Esophagus squamous epithelium (tissue), 4 donors: ENCODE data around the gene TIMP3.

Source experiments
- POLR2A ChIP-seq, 4 donors: fragments of 450-650 bp; IDR thresholded peaks; one replicate each; pipeline ENCODE4 v1.6.1; 2017; ENCODE audit warnings: antibody characterized with exemption in 4 of 4, mild to moderate bottlenecking in 4 of 4, moderate library complexity in 3 of 4
- TF ChIP-seq, protein P1 (sequence below), 6 experiments: fragments of 450-650 bp in 4 of 6; fragments of 200-600 bp in 2 of 6; sonication (generic) in 2 of 6; IDR thresholded peaks; one replicate each; pipeline ENCODE4 v1.5.1; 2016 to 2019; ENCODE audit warnings: antibody characterized with exemption in 6 of 6, mild to moderate bottlenecking in 4 of 6, moderate library complexity in 4 of 6

DNA sequence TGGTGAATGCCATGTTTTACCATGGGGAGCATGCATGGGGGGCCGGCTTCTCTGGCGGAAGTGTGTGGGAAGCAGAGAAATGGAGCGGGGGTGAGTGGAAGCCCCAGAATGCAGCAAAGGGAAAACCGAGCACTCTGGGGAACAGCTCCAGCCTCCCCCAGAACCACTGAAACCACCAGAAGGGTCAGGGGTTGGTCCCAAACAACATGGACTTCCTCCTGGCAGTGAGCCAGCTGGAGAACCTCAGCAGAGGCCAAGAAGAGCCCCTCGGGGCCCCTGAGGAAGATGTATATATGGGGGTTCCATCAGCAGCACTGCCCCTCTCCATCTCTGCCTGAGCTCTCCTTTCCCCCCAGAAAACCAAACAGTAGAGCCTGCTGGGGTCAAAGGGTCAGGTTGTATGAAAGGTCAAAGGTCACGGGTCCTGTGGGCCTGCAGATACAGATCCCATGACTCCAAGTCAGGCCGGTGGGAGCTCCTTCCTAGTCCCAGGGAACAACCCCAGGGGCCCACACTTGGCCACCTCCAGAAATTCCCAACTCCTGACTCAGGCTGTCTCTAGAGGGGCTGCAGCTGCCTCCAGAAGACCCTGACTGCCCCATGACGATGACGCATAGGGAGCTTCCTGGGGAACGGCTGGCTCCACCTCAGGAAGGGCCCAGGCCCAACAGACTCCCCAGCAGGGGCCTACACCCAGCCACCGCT is 48.5 kb upstream of the TIMP3 start:
- TF ChIP-seq, protein P1, sequence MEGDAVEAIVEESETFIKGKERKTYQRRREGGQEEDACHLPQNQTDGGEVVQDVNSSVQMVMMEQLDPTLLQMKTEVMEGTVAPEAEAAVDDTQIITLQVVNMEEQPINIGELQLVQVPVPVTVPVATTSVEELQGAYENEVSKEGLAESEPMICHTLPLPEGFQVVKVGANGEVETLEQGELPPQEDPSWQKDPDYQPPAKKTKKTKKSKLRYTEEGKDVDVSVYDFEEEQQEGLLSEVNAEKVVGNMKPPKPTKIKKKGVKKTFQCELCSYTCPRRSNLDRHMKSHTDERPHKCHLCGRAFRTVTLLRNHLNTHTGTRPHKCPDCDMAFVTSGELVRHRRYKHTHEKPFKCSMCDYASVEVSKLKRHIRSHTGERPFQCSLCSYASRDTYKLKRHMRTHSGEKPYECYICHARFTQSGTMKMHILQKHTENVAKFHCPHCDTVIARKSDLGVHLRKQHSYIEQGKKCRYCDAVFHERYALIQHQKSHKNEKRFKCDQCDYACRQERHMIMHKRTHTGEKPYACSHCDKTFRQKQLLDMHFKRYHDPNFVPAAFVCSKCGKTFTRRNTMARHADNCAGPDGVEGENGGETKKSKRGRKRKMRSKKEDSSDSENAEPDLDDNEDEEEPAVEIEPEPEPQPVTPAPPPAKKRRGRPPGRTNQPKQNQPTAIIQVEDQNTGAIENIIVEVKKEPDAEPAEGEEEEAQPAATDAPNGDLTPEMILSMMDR (IDR thresholded peaks at IDR 0.05), result no peak
- TF ChIP-seq POLR2A (IDR thresholded peaks at IDR 0.05), result no peak
